Esophagus squamous epithelium (tissue), 5 donors: ENCODE results near the gene SOCS3. TPM values are rescaled to one million over a fixed set of nuclear protein-coding genes. Genes with fewer than 3 reads are reported as not detected.

Experiments
- DNase-seq: peaks from one replicate; lab custom pipeline; 2025; lab: John Stamatoyannopoulos, UW
- H3K27ac ChIP-seq, 4 donors: fragments of 200-600 bp; sonication (generic); one replicate each; pipeline ENCODE4 v1.5.1; 2016 to 2019; ENCODE audit warnings: mild to moderate bottlenecking in 1 of 4
- H3K27me3 ChIP-seq, 4 donors: fragments of 200-600 bp; sonication (generic); 1 replicate in 3 of 4; 2 replicates in 1 of 4; pipeline versions ENCODE4 v1.5.1 to v1.6.0; 2017 to 2021; ENCODE audit warnings: antibody characterized with exemption in 1 of 4
- H3K36me3 ChIP-seq, 3 donors: fragments of 200-600 bp; sonication (generic); one replicate each; pipeline ENCODE4 v1.5.1; 2016 to 2019
- H3K4me1 ChIP-seq, 3 donors: fragments of 200-600 bp; sonication (generic); one replicate each; pipeline ENCODE4 v1.5.1; 2017 to 2019
- H3K4me3 ChIP-seq, 4 donors: fragments of 200-600 bp; sonication (generic); 1 replicate in 3 of 4; 2 replicates in 1 of 4; pipeline ENCODE4 v1.5.1; 2016 to 2019; ENCODE audit warnings: mild to moderate bottlenecking in 2 of 4, moderate library complexity in 1 of 4
- H3K9me3 ChIP-seq, 3 donors: fragments of 200-600 bp; sonication (generic); one replicate each; pipeline ENCODE4 v1.5.1; 2016 to 2019
- CTCF ChIP-seq, 6 experiments: fragments of 450-650 bp in 4 of 6; fragments of 200-600 bp in 2 of 6; sonication (generic) in 2 of 6; IDR thresholded peaks; one replicate each; pipeline ENCODE4 v1.5.1; 2016 to 2019; ENCODE audit warnings: antibody characterized with exemption in 6 of 6, mild to moderate bottlenecking in 4 of 6, moderate library complexity in 4 of 6
- POLR2A ChIP-seq, 4 donors: fragments of 450-650 bp; IDR thresholded peaks; one replicate each; pipeline ENCODE4 v1.6.1; 2017; ENCODE audit warnings: antibody characterized with exemption in 4 of 4, mild to moderate bottlenecking in 4 of 4, moderate library complexity in 3 of 4
- WGBS, 2 donors: methylation state at CpG; one replicate each; pipeline ENCODE4 v1.1.5; 2018; 5-methylcytosine and 5-hydroxymethylcytosine counted together
- intact Hi-C: fragments of 100-400 bp; cut with DNase I; formaldehyde crosslinking; loops from one replicate; pipeline ENCODE4 v1.15.0; 2022
- total RNA-seq, 4 donors: library from RNA; depleted of rRNA; stranded (reverse); fragments of >200 nt; gene quantifications; one replicate each; pipeline ENCODE4 v1.1.0, GENCODE V29; 2016
- donor health status: DM: yes; HTN: yes; CAD: no.

Gene SOCS3
- total RNA-seq: 10 to 100 TPM in 3 of 4 donors, 1 to 10 TPM in 1; 6.3 to 23.1 (median 17.1) TPM

GRCh38 chr17:78359997-78360370 is at the start of gene SOCS3:
SOCS3 (minus strand) TSS chr17:78360077; CDS start chr17:78359095, 982 bp downstream.
- peak within 1 kb of the TSS; percentile 81 to 96 (median 94) for H3K27ac ChIP-seq
- peak; percentile 79 for DNase-seq
- H3K27me3 ChIP-seq: peaks cover 0 to 51% (median 0%) of the 10 kb centered on the region in 4 donors
- TF ChIP-seq CTCF (IDR thresholded peaks at IDR 0.05): peak in 1 of 6 experiments; percentile 20
- TF ChIP-seq POLR2A (IDR thresholded peaks at IDR 0.05): peak in 3 of 4 donors; percentile 82 to 99 (median 98)
- peak within 1 kb of the TSS; percentile 47 to 98 (median 74) for H3K4me3 ChIP-seq
- no peaks in the 10 kb centered on the region for H3K9me3 ChIP-seq
- H3K4me1 ChIP-seq: peaks cover 28 to 61% (median 49%) of the 10 kb centered on the region in 3 donors
- 1% methylated on average over 17 of the region's 59 CpGs; no CpG with 5 or more reads in 1 of the 2 donors for WGBS, 2 donors
- intact Hi-C loops: loop anchor here (5.0 kb wide), 1 partner anchor 57 kb away; no protein-coding TSS in a partner anchor
- H3K36me3 ChIP-seq: peaks cover 3 to 7% (median 6%) of the 10 kb centered on the region in 3 donors

GRCh38 chr17:78409191-78409928 is 49.5 kb upstream of the SOCS3 start:
- H3K4me1 ChIP-seq: peaks cover 29 to 79% (median 56%) of the 10 kb centered on the region in 3 donors

GRCh38 chr17:78408476-78409050 is 48.7 kb upstream of the SOCS3 start:
- WGBS, 2 donors: 59 to 78% methylated on average over 8 to 19 of the region's 23 CpGs
- DNase-seq: no peak
- intact Hi-C loops: no loop called here
- H3K27ac ChIP-seq: peak overlapping the region; percentile 19 to 57 (median 50)
- no peaks in the 10 kb centered on the region for H3K27me3 ChIP-seq
- H3K36me3 ChIP-seq: peaks cover 5 to 65% (median 10%) of the 10 kb centered on the region in 3 donors
- H3K9me3 ChIP-seq: no peaks in the 10 kb centered on the region
- TF ChIP-seq POLR2A (IDR thresholded peaks at IDR 0.05): no peak
- no peak for TF ChIP-seq CTCF (IDR thresholded peaks at IDR 0.05)
- no peak overlapping the region for H3K4me3 ChIP-seq
- peaks cover 24 to 72% (median 50%) of the 10 kb centered on the region in 3 donors for H3K4me1 ChIP-seq

More at GRCh38 chr17:78409191-78409928, 49.5 kb upstream of the SOCS3 start:
- 27 to 50% methylated on average over 6 to 9 of the region's 12 CpGs for WGBS, 2 donors
- H3K27ac ChIP-seq: peak overlapping the region; percentile 19 to 57 (median 50)
- no peak for TF ChIP-seq POLR2A (IDR thresholded peaks at IDR 0.05)
- peaks cover 0 to 65% (median 2%) of the 10 kb centered on the region in 3 donors for H3K36me3 ChIP-seq
- intact Hi-C loops: no loop called here
- H3K9me3 ChIP-seq: no peaks in the 10 kb centered on the region
- H3K4me3 ChIP-seq: no peak overlapping the region
- H3K27me3 ChIP-seq: no peaks in the 10 kb centered on the region
- no peak for DNase-seq

GRCh38 chr17:78407387-78408000 is 47.6 kb upstream of the SOCS3 start:
- Histone ChIP-seq H3K36me3 (peaks cover 8 to 65% (median 21%) of the 10 kb centered on the region in 3 donors), H3K4me1 (peaks cover 24 to 61% (median 45%) of the 10 kb centered on the region in 3 donors), H3K4me3 (no peak overlapping the region), H3K27ac (peak overlapping the region; percentile 19 to 42 (median 35)), H3K9me3 (no peaks in the 10 kb centered on the region), H3K27me3 (no peaks in the 10 kb centered on the region)
- no peak for DNase-seq
- intact Hi-C loops: no loop called here
- no peak for TF ChIP-seq POLR2A (IDR thresholded peaks at IDR 0.05)
- TF ChIP-seq CTCF (IDR thresholded peaks at IDR 0.05): no peak
- WGBS, 2 donors: 34 to 44% methylated on average over 6 to 7 of the region's 7 CpGs

- 34 to 71% methylated on average over 3 to 4 of the region's 8 CpGs for WGBS, 2 donors
- Histone ChIP-seq H3K27ac (peak overlapping the region; percentile 19 to 42 (median 35)), H3K4me1 (peaks cover 24 to 55% (median 45%) of the 10 kb centered on the region in 3 donors), H3K27me3 (no peaks in the 10 kb centered on the region), H3K4me3 (no peak overlapping the region), H3K36me3 (peaks cover 8 to 65% (median 23%) of the 10 kb centered on the region in 3 donors), H3K9me3 (no peaks in the 10 kb centered on the region)
- TF ChIP-seq CTCF (IDR thresholded peaks at IDR 0.05) (no peak), POLR2A (IDR thresholded peaks at IDR 0.05) (no peak)
- no peak for DNase-seq
- intact Hi-C loops: no loop called here
These were observed 47.0 kb upstream of the SOCS3 start for GRCh38 chr17:78406920-78407319.
